Right renal cortex interstitium (tissue), 3 donors: Measurements from ENCODE around the gene USP43. TPM values are rescaled to one million over a fixed set of nuclear protein-coding genes. Genes with fewer than 3 reads are reported as not detected.

Experiments
- DNase-seq, 3 donors: peaks; one replicate each; pipeline ENCODE4 v3.0.0-alpha.2; 2013; ENCODE audit warnings: low read depth in 3 of 3, low spot score in 2 of 3
- polyA plus RNA-seq, 3 donors: library from polyadenylated mRNA; unstranded; fragments of 120-200 nt; gene quantifications; one replicate each; pipeline ENCODE4 v1.2.1, GENCODE V29; 2013; ENCODE audit not compliant: insufficient read length in 3 of 3

USP43 gene
- polyA plus RNA-seq, 3 donors: 5.7 to 7.0 (median 6.2) TPM

GRCh38 chr17:9769036-9769695, 123.8 kb downstream of the USP43 start:
- no peak for DNase-seq

- DNase-seq: no peak
Measured at GRCh38 chr17:9771465-9771864, 126.1 kb downstream of the USP43 start.

- no peak for DNase-seq
Measured at GRCh38 chr17:9772658-9773057, 127.3 kb downstream of the USP43 start.

GRCh38 chr17:9776911-9777310, 131.6 kb downstream of the USP43 start:
- no peak for DNase-seq

Other genes with a start within 250 kb of the USP43 start
- gene STX8, start 69.7 kb upstream of the USP43 start, polyA plus RNA-seq: 10 to 100 TPM; 72.6 to 77.0 (median 76.8) TPM
- 1 to 10 TPM; 2.6 to 3.6 (median 2.7) TPM for gene CFAP52, start 68.9 kb upstream of the USP43 start, polyA plus RNA-seq
- gene DHRS7C, start 146.1 kb downstream of the USP43 start, polyA plus RNA-seq: not detected
- gene GSG1L2, start 176.6 kb downstream of the USP43 start, polyA plus RNA-seq: not detected
- under 1 TPM in 2 of 3 donors, not detected in 1; 0.03 to 0.08 TPM for gene GLP2R, start 180.4 kb downstream of the USP43 start, polyA plus RNA-seq